Lower leg skin (tissue), 4 donors: ENCODE data around the gene NLRP5. TPM values are rescaled to one million over a fixed set of nuclear protein-coding genes. Genes with fewer than 3 reads are reported as not detected.

Source experiments
- DNase-seq, 2 donors: peaks; one replicate each; pipeline ENCODE4 v3.0.0-alpha.2; 2019; ENCODE audit warnings: low spot score in 2 of 2
- H3K4me3 ChIP-seq: fragments of 200-600 bp; sonication (generic); 2 replicates; pipeline ENCODE4 v1.5.1; 2017; ENCODE audit warnings: mild to moderate bottlenecking, low read depth; ENCODE audit not compliant: poor library complexity, severe bottlenecking
- CTCF ChIP-seq, 3 donors: fragments of 450-650 bp; IDR thresholded peaks; one replicate each; pipeline ENCODE4 v1.5.1; 2016; ENCODE audit warnings: antibody characterized with exemption in 3 of 3, mild to moderate bottlenecking in 3 of 3, moderate library complexity in 2 of 3
- POLR2A ChIP-seq, 2 donors: fragments of 450-650 bp; IDR thresholded peaks; one replicate each; pipeline ENCODE4 v1.6.1; 2016 to 2017; ENCODE audit warnings: antibody characterized with exemption in 2 of 2, mild to moderate bottlenecking in 1 of 2, moderate library complexity in 1 of 2
- WGBS, 2 donors: methylation state at CpG; one replicate each; pipeline ENCODE4 v1.1.5; 2018; 5-methylcytosine and 5-hydroxymethylcytosine counted together
- intact Hi-C: fragments of 100-400 bp; cut with DNase I; formaldehyde crosslinking; loops from one replicate; pipeline ENCODE4 v1.15.0; 2023; ENCODE audit warnings: low total_unique reads
- total RNA-seq, 4 donors: library from RNA; depleted of rRNA; stranded (reverse); fragments of >200 nt; gene quantifications; one replicate each; pipeline ENCODE4 v1.1.0, GENCODE V29; 2016

Gene NLRP5
- total RNA-seq, 4 donors from 2014 or later: not detected

- DNase-seq: no peak
- no peak overlapping the region for H3K4me3 ChIP-seq
- TF ChIP-seq POLR2A (IDR thresholded peaks at IDR 0.05) (no peak), CTCF (IDR thresholded peaks at IDR 0.05) (no peak)
- 83 to 84% methylated on average over 19 to 29 of the region's 49 CpGs for WGBS, 2 donors
- intact Hi-C loops: no loop called here
Measured at GRCh38 chr19:56086671-56087430, 100.3 kb downstream of the NLRP5 start.

- DNase-seq: no peak
- H3K4me3 ChIP-seq: no peak overlapping the region
- TF ChIP-seq POLR2A (IDR thresholded peaks at IDR 0.05) (no peak), CTCF (IDR thresholded peaks at IDR 0.05) (no peak)
- intact Hi-C loops: no loop called here
- 89 to 94% methylated on average over 72 to 98 of the region's 104 CpGs for WGBS, 2 donors
Measured at GRCh38 chr19:56087647-56088496, 101.3 kb downstream of the NLRP5 start.

GRCh38 chr19:56088497-56089215 lies 102.1 kb downstream of the NLRP5 start:
- WGBS, 2 donors: 95% methylated on average over 65 to 66 of the region's 66 CpGs
- no peak overlapping the region for H3K4me3 ChIP-seq
- intact Hi-C loops: no loop called here
- DNase-seq: no peak
- TF ChIP-seq POLR2A (IDR thresholded peaks at IDR 0.05): no peak
- TF ChIP-seq CTCF (IDR thresholded peaks at IDR 0.05): no peak

GRCh38 chr19:56089344-56089743 lies 102.8 kb downstream of the NLRP5 start:
- TF ChIP-seq POLR2A (IDR thresholded peaks at IDR 0.05) (no peak), CTCF (IDR thresholded peaks at IDR 0.05) (no peak)
- no peak for DNase-seq
- intact Hi-C loops: no loop called here
- H3K4me3 ChIP-seq: no peak overlapping the region
- 85 to 86% methylated on average over 14 of the region's 14 CpGs for WGBS, 2 donors

GRCh38 chr19:56091066-56091490 lies 104.5 kb downstream of the NLRP5 start:
- 45 to 67% methylated on average over 10 of the region's 10 CpGs for WGBS, 2 donors
- TF ChIP-seq POLR2A (IDR thresholded peaks at IDR 0.05) (no peak), CTCF (IDR thresholded peaks at IDR 0.05) (no peak)
- no peak for DNase-seq
- intact Hi-C loops: no loop called here
- no peak overlapping the region for H3K4me3 ChIP-seq
